NCI-H2196 (cell line): ENCODE measurements around the gene FOXM1.

Source experiments
- DNase-seq: peaks from one replicate; lab custom pipeline; 2025; ENCODE audit not compliant: unreplicated experiment; lab: John Stamatoyannopoulos, UW

Gene FOXM1

GRCh38 chr12:2877047-2877952 is at the start of gene FOXM1, which contains the start of gene RHNO1:
TSS of gene FOXM1 (minus strand) at chr12:2877174. CDS start at chr12:2874478, 2,696 bp downstream.
TSS of gene RHNO1 (plus strand) at chr12:2877223. CDS start at chr12:2885367, 8,144 bp downstream.
- peak; percentile 69 for DNase-seq

GRCh38 chr12:2925322-2925995 is 48.5 kb upstream of the FOXM1 start:
- no peak for DNase-seq

GRCh38 chr12:2924019-2924418 is 47.0 kb upstream of the FOXM1 start:
- DNase-seq, result peak; percentile 7

- DNase-seq, result no peak
Measured at GRCh38 chr12:2923057-2923456, 46.1 kb upstream of the FOXM1 start.

GRCh38 chr12:2922329-2922728 is 45.4 kb upstream of the FOXM1 start:
- no peak for DNase-seq

GRCh38 chr12:2919249-2919648 is 42.3 kb upstream of the FOXM1 start:
- DNase-seq, result no peak

GRCh38 chr12:2912216-2912575 is 35.2 kb upstream of the FOXM1 start:
- no peak for DNase-seq

- DNase-seq, result peak; percentile 2
Measured at GRCh38 chr12:2904260-2904659, 27.3 kb upstream of the FOXM1 start.

- peak; percentile 53 for DNase-seq
Measured at GRCh38 chr12:2902272-2902880, 25.4 kb upstream of the FOXM1 start.

- no peak for DNase-seq
Measured at GRCh38 chr12:2900642-2901041, 23.7 kb upstream of the FOXM1 start.

- no peak for DNase-seq
Measured at GRCh38 chr12:2897418-2897817, 20.4 kb upstream of the FOXM1 start.

GRCh38 chr12:2895511-2895910 is 18.5 kb upstream of the FOXM1 start:
- DNase-seq, result no peak

- no peak for DNase-seq
Measured at GRCh38 chr12:2895051-2895451, 18.1 kb upstream of the FOXM1 start.

GRCh38 chr12:2893007-2893406 is 16.0 kb upstream of the FOXM1 start:
- DNase-seq, result no peak

- DNase-seq, result no peak
Measured at GRCh38 chr12:2892246-2892645, 15.3 kb upstream of the FOXM1 start.

- DNase-seq, result no peak
Measured at GRCh38 chr12:2891240-2892053, 14.5 kb upstream of the FOXM1 start.

- DNase-seq, result peak; percentile 86
Measured at GRCh38 chr12:2890388-2891239, 13.6 kb upstream of the FOXM1 start, which contains the start of gene TULP3. TSS of gene TULP3 (plus strand) at chr12:2890891. CDS start at chr12:2890948, 57 bp downstream.

GRCh38 chr12:2890001-2890387 is 13.0 kb upstream of the FOXM1 start:
- no peak for DNase-seq

GRCh38 chr12:2886768-2887450 is 9.9 kb upstream of the FOXM1 start:
- no peak for DNase-seq
